Naive thymus-derived CD4-positive, alpha-beta T cell (primary cell): Measurements from ENCODE around the gene GNAT3. TPM values are rescaled to one million over a fixed set of nuclear protein-coding genes. Genes with fewer than 3 reads are reported as not detected.

Source experiments
- ATAC-seq: fragments of 150-1000 bp; cut with Tn5 transposase; 2 replicates; pipeline ENCODE4 v1.10.0; 2021; ENCODE audit warnings: mild to moderate bottlenecking, moderate library complexity
- CTCF ChIA-PET: fragments of 350-600 bp; sonication (Branson Sonifier 250); formaldehyde crosslinking; loops from one replicate; lab custom pipeline; 2021; ENCODE audit warnings: antibody characterized with exemption; lab: Charles Lee
- POLR2A ChIA-PET: fragments of 350-600 bp; sonication (Branson Sonifier 250); formaldehyde crosslinking; loops from one replicate; lab custom pipeline; 2021; ENCODE audit warnings: antibody characterized with exemption, inconsistent platforms; lab: Charles Lee
- DNase-seq, 9 donors: peaks; one replicate each; pipeline versions ENCODE4 v3.0.0 to v3.0.0-alpha.2; 2020 to 2022; ENCODE audit warnings: mixed read lengths in 1 of 9
- H3K27ac ChIP-seq: one replicate; pipeline ENCODE4 v1.7.0; 2013; ENCODE audit warnings: mild to moderate bottlenecking, low read depth, low read length, moderate library complexity
- H3K27me3 ChIP-seq, 2 donors: one replicate each; pipeline ENCODE4 v1.7.0; 2013; ENCODE audit warnings: low read length in 2 of 2, mild to moderate bottlenecking in 2 of 2, moderate library complexity in 2 of 2; ENCODE audit not compliant: control insufficient read depth in 2 of 2, insufficient read depth in 2 of 2
- H3K36me3 ChIP-seq, 3 experiments: 1 replicate in 2 of 3; 2 replicates in 1 of 3; pipeline ENCODE4 v1.7.0; 2013; ENCODE audit warnings: low read length in 3 of 3, mild to moderate bottlenecking in 3 of 3, moderate library complexity in 1 of 3; ENCODE audit not compliant: insufficient read depth in 3 of 3, control insufficient read depth in 2 of 3
- H3K4me1 ChIP-seq, 2 donors: one replicate each; pipeline ENCODE4 v1.7.0; 2013; ENCODE audit warnings: low read length in 2 of 2, mild to moderate bottlenecking in 2 of 2, moderate library complexity in 1 of 2; ENCODE audit not compliant: control insufficient read depth in 2 of 2, insufficient read depth in 2 of 2
- H3K4me3 ChIP-seq: 2 replicates; pipeline ENCODE4 v1.7.0; 2013; ENCODE audit warnings: mild to moderate bottlenecking, low read length
- H3K9me3 ChIP-seq, 3 experiments: 1 replicate in 2 of 3; 2 replicates in 1 of 3; pipeline ENCODE4 v1.7.0; 2013; ENCODE audit warnings: low read length in 3 of 3; ENCODE audit not compliant: control insufficient read depth in 2 of 3
- H3K27ac Mint-ChIP-seq, 9 donors: one replicate each; pipeline ENCODE4 v1.8.0; 2020 to 2022; ENCODE audit warnings: mixed read lengths in 9 of 9, mild to moderate bottlenecking in 8 of 9, moderate library complexity in 5 of 9, inconsistent platforms in 2 of 9
- H3K27me3 Mint-ChIP-seq, 5 donors: one replicate each; pipeline ENCODE4 v1.8.0; 2021 to 2022; ENCODE audit warnings: mixed read lengths in 5 of 5, mild to moderate bottlenecking in 1 of 5
- H3K36me3 Mint-ChIP-seq, 5 donors: one replicate each; pipeline ENCODE4 v1.8.0; 2020 to 2022; ENCODE audit warnings: mixed read lengths in 5 of 5, mild to moderate bottlenecking in 3 of 5, inconsistent platforms in 1 of 5
- H3K4me1 Mint-ChIP-seq, 7 donors: one replicate each; pipeline ENCODE4 v1.8.0; 2020 to 2022; ENCODE audit warnings: mixed read lengths in 7 of 7, mild to moderate bottlenecking in 3 of 7, inconsistent platforms in 1 of 7
- H3K4me3 Mint-ChIP-seq, 10 donors: one replicate each; pipeline ENCODE4 v1.8.0; 2020 to 2022; ENCODE audit warnings: mild to moderate bottlenecking in 10 of 10, mixed read lengths in 10 of 10, moderate library complexity in 6 of 10, inconsistent platforms in 2 of 10
- H3K9me3 Mint-ChIP-seq, 11 donors: one replicate each; pipeline ENCODE4 v1.8.0; 2020 to 2022; ENCODE audit warnings: mixed read lengths in 11 of 11, mild to moderate bottlenecking in 4 of 11, inconsistent platforms in 1 of 11, moderate library complexity in 1 of 11
- intact Hi-C, 2 donors: fragments of 100-400 bp; cut with micrococcal nuclease; formaldehyde crosslinking; loops; one replicate each; pipeline ENCODE4 v1.15.1; 2023
- polyA plus RNA-seq, 2 donors: library from polyadenylated mRNA; unstranded; fragments of 300-500 nt; fragmentation: Illumina TruSeq; gene quantifications; one replicate each; pipeline ENCODE4 v1.2.3, GENCODE V29; 2021
- total RNA-seq, 6 experiments: library from RNA in 5 of 6; stranded (reverse) in 5 of 6; gene quantifications; 1 replicate in 5 of 6; 2 replicates in 1 of 6; pipeline ENCODE4 v1.2.3 and lab custom pipeline; 2021 to 2026

Gene GNAT3
- total and polyA plus RNA-seq, 7 experiments from 2014 or later: not detected

DNA sequence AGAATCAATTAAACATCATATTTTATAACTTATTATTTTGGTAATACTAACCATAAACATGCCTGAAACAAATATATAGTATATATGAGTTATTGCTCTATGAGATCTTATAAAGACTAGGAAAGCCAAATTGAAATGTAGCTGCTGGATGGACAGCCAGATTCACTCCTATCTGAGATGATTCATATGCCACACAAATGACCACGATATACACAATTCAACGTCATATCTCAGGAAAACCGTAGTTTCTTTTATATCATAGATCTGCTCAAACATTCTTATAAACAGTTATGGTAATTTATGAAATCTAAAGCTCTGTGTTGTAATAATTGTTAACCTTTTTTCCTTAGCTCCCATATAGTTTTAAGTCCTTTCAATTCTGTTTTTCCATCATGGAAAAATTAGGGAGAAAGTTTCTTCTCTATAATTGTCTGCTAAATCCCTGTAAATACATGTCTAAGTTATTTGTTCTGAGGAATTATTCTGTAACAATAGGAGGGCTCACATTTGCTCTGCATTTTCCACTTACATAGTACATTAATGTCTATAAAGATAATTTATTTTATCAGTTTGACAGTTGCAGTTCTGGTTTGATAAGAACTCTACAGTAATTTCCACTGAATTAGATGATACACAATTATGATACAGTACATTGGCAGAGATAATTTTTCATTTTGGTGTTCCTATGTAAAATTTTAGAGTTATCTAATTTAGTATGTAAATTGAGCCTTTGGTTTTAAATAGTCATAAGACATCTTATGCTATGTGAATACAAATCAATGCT, 42.7 kb downstream of the GNAT3 start:
- ChIA-PET POLR2A (no interaction called here), CTCF (interaction anchor here (1.1 kb wide), 1 partner anchor 77 kb away, joined by 3 read pairs; no protein-coding TSS in a partner anchor)
- Histone ChIP-seq H3K9me3 (no peaks in the 10 kb centered on the region), H3K36me3 (no peaks in the 10 kb centered on the region), H3K4me3 (no peak overlapping the region), H3K27me3 (no peaks in the 10 kb centered on the region), H3K27ac (no peak overlapping the region), H3K4me1 (no peaks in the 10 kb centered on the region)
- no peak overlapping the region for H3K27ac Mint-ChIP-seq
- no peak for ATAC-seq
- intact Hi-C loops: no loop called here
- DNase-seq: no peak
- H3K27me3 Mint-ChIP-seq: no peaks in the 10 kb centered on the region
- H3K4me3 Mint-ChIP-seq: no peak overlapping the region
- H3K4me1 Mint-ChIP-seq: no peaks in the 10 kb centered on the region
- no peaks in the 10 kb centered on the region for H3K36me3 Mint-ChIP-seq
- H3K9me3 Mint-ChIP-seq: peaks cover 0 to 2% (median 0%) of the 10 kb centered on the region in 11 donors

DNA sequence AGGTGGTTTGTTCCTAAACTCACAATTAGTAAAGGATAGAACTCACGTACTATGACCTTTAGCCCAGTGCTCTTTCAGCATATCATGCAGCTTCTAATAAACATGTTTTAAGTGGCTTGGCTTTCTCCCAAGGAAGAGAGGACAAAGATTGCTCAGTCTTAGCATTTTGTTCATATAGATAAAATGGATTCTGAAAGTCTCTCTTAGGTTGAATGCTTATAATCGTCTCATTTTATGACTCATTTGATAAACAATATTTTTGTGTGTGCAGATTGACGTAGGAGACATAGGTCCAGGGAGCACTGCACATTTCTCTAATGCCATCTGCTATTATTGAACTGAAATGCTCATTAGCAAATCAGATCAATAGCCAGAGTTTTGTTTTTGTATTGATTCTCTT, 44.8 kb downstream of the GNAT3 start:
- ATAC-seq (no peak), DNase-seq (no peak)
- ChIA-PET CTCF (no interaction called here), POLR2A (no interaction called here)
- peaks cover 0 to 6% (median 0%) of the 10 kb centered on the region in 11 donors for H3K9me3 Mint-ChIP-seq
- H3K9me3 ChIP-seq: no peaks in the 10 kb centered on the region
- no peak overlapping the region for H3K27ac Mint-ChIP-seq
- no peaks in the 10 kb centered on the region for H3K36me3 ChIP-seq
- intact Hi-C loops: no loop called here
- H3K27ac ChIP-seq: no peak overlapping the region
- H3K4me3 ChIP-seq: no peak overlapping the region
- H3K27me3 ChIP-seq: no peaks in the 10 kb centered on the region
- H3K27me3 Mint-ChIP-seq: no peaks in the 10 kb centered on the region
- no peak overlapping the region for H3K4me3 Mint-ChIP-seq
- no peaks in the 10 kb centered on the region for H3K4me1 ChIP-seq
- H3K36me3 Mint-ChIP-seq: no peaks in the 10 kb centered on the region
- no peaks in the 10 kb centered on the region for H3K4me1 Mint-ChIP-seq

GRCh38 chr7:80466636-80467035, 45.2 kb downstream of the GNAT3 start:
- no peak overlapping the region for H3K4me3 Mint-ChIP-seq
- POLR2A ChIA-PET: no interaction called here
- Histone ChIP-seq H3K36me3 (no peaks in the 10 kb centered on the region), H3K4me1 (no peaks in the 10 kb centered on the region), H3K27ac (no peak overlapping the region), H3K27me3 (no peaks in the 10 kb centered on the region), H3K9me3 (no peaks in the 10 kb centered on the region), H3K4me3 (no peak overlapping the region)
- ATAC-seq: no peak
- H3K27ac Mint-ChIP-seq: no peak overlapping the region
- CTCF ChIA-PET: no interaction called here
- DNase-seq: no peak
- H3K9me3 Mint-ChIP-seq: peaks cover 0 to 6% (median 0%) of the 10 kb centered on the region in 11 donors
- no peaks in the 10 kb centered on the region for H3K27me3 Mint-ChIP-seq
- H3K36me3 Mint-ChIP-seq: no peaks in the 10 kb centered on the region
- intact Hi-C loops: no loop called here
- no peaks in the 10 kb centered on the region for H3K4me1 Mint-ChIP-seq

DNA sequence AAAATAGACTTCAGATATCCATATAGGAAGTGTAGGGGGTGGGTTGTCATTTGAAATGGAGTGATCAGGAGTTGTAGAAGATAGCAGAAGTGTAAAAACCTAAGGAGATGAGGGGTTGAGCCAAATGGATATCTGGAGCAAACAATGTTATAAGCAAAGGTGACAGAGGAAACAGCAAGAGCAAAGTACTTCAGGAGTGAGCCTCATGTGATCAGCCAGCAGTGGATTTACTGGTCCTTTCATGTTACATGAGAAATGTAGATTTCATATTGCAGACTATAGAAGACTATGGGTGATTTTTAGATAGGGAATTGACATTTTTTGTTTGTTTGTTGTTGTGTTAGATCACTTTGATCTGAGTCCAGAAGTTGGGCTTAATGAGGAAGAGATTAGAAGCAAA, 47.7 kb downstream of the GNAT3 start:
- POLR2A ChIA-PET: no interaction called here
- DNase-seq (no peak), ATAC-seq (no peak)
- H3K4me3 Mint-ChIP-seq: no peak overlapping the region
- no peaks in the 10 kb centered on the region for H3K4me1 ChIP-seq
- no peaks in the 10 kb centered on the region for H3K27me3 ChIP-seq
- no peak overlapping the region for H3K4me3 ChIP-seq
- peaks cover 0 to 6% (median 0%) of the 10 kb centered on the region in 11 donors for H3K9me3 Mint-ChIP-seq
- peaks cover 0 to under 1% (median 0%) of the 10 kb centered on the region in 7 donors for H3K4me1 Mint-ChIP-seq
- no peak overlapping the region for H3K27ac Mint-ChIP-seq
- no peaks in the 10 kb centered on the region for H3K36me3 Mint-ChIP-seq
- intact Hi-C loops: no loop called here
- peaks cover 0 to 8% (median 0%) of the 10 kb centered on the region in 5 donors for H3K27me3 Mint-ChIP-seq
- no peaks in the 10 kb centered on the region for H3K9me3 ChIP-seq
- H3K27ac ChIP-seq: no peak overlapping the region
- no peaks in the 10 kb centered on the region for H3K36me3 ChIP-seq
- CTCF ChIA-PET: no interaction called here

GRCh38 chr7:80463272-80463920, 48.5 kb downstream of the GNAT3 start:
- POLR2A ChIA-PET: no interaction called here
- no peak for DNase-seq
- Histone ChIP-seq H3K27ac (no peak overlapping the region), H3K4me1 (no peaks in the 10 kb centered on the region), H3K36me3 (no peaks in the 10 kb centered on the region), H3K9me3 (no peaks in the 10 kb centered on the region), H3K27me3 (no peaks in the 10 kb centered on the region), H3K4me3 (no peak overlapping the region)
- no peak overlapping the region for H3K4me3 Mint-ChIP-seq
- CTCF ChIA-PET: no interaction called here
- no peak for ATAC-seq
- H3K27me3 Mint-ChIP-seq: peaks cover 0 to 8% (median 0%) of the 10 kb centered on the region in 5 donors
- H3K36me3 Mint-ChIP-seq: no peaks in the 10 kb centered on the region
- H3K27ac Mint-ChIP-seq: no peak overlapping the region
- intact Hi-C loops: no loop called here
- peaks cover 0 to 6% (median 0%) of the 10 kb centered on the region in 11 donors for H3K9me3 Mint-ChIP-seq
- peaks cover 0 to 3% (median 0%) of the 10 kb centered on the region in 7 donors for H3K4me1 Mint-ChIP-seq

DNA sequence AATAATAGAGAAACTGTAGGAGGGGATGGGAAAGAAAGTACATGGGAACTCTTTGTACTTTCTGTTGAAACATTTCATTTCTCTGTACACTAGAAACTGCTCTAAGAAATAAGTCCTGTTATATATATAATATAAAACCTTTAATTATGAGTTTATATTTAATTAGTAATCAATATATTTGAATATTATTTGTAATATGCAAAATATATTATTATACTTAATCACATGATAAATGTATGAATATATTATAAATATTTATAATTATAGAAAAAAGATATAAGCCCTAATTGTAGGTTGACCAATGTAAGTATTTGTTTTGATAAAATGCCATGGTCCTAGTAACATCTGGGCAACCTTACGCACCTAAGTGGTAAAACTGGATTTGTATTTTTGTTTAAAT, 51.0 kb downstream of the GNAT3 start:
- Mint-ChIP-seq H3K27ac (no peak overlapping the region), H3K27me3 (peaks cover 0 to 8% (median 0%) of the 10 kb centered on the region in 5 donors), H3K9me3 (peaks cover 0 to 6% (median 0%) of the 10 kb centered on the region in 11 donors), H3K36me3 (no peaks in the 10 kb centered on the region), H3K4me3 (no peak overlapping the region), H3K4me1 (peaks cover 0 to 3% (median 0%) of the 10 kb centered on the region in 7 donors)
- Histone ChIP-seq H3K4me1 (no peaks in the 10 kb centered on the region), H3K27ac (no peak overlapping the region), H3K36me3 (no peaks in the 10 kb centered on the region), H3K4me3 (no peak overlapping the region), H3K27me3 (no peaks in the 10 kb centered on the region), H3K9me3 (no peaks in the 10 kb centered on the region)
- ChIA-PET CTCF (no interaction called here), POLR2A (no interaction called here)
- intact Hi-C loops: no loop called here
- DNase-seq: no peak
- ATAC-seq: no peak
